Raji (cell line): ENCODE data around the gene FUT9.

ENCODE experiments used
- POLR2A ChIP-seq: IDR thresholded peaks from 2 replicates; pipeline ENCODE4 v1.6.1; 2011; ENCODE audit warnings: low read depth, low read length, control low read depth; ENCODE audit not compliant: insufficient read depth

The FUT9 gene

DNA sequence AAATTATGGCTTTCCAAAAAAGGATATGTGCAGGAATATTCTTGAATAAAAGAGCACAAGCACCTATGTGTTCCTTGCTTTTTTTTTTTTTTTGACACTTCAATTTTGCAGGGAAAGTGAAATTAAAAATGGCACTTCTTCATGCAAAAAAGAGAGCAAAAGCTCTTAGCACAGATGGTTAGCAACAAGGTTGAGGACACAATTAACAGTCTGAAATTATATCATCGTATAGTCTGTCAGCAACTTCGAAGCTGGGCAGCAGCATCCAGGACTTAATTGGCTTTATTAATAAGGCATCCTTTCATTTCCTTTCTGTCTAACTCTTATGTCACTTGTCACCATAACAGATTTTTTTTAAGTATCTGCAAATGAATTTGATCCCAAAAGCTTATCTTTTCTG is 122.6 kb downstream of the FUT9 start:
- no peak for TF ChIP-seq POLR2A

GRCh38 chr6:96142142-96142541 is 126.4 kb downstream of the FUT9 start:
- TF ChIP-seq POLR2A = no peak

GRCh38 chr6:96150431-96150830 is 134.7 kb downstream of the FUT9 start:
- no peak for TF ChIP-seq POLR2A

DNA sequence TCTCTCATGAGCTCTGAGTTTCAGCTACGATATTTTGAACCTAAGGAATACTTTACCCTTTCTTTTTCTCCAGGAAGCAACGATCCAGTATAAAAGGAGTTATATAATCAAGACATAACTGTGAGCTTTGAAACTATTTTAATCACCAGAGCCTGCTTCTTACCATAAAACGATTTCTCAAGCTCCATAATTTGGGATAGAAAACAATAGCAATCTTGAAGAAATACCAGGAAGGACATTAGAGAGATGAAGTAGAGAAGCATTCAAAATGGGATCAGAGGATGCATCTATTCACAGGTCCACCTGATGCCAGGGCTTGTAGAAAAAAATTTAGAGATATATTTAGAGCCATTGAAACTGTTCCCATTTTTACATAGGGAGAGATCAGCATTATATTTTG is 135.9 kb downstream of the FUT9 start:
- TF ChIP-seq POLR2A = no peak

GRCh38 chr6:96152114-96152708 is 136.4 kb downstream of the FUT9 start:
- TF ChIP-seq POLR2A = no peak

- no peak for TF ChIP-seq POLR2A
These were observed 138.0 kb downstream of the FUT9 start for GRCh38 chr6:96153775-96154174.

DNA sequence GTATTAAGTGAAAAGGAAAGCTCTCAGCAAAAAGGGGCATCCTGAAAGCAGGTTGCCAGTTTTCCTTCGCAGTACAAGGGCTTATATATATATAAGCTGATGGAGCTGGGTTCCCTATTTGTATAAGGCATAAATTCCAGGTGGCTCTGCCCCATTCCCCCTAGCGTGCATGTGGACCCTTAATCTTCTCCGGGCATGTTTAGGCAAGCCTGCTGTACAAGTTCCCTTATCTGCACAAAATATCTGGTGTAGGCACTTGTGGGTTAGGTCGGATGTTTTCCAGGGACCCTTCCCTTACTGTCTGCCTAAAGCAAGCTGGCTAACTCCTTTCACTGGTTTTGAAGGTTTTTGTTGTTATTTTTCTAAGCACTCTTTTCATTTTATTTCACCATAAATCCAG is 140.7 kb downstream of the FUT9 start:
- no peak for TF ChIP-seq POLR2A

DNA sequence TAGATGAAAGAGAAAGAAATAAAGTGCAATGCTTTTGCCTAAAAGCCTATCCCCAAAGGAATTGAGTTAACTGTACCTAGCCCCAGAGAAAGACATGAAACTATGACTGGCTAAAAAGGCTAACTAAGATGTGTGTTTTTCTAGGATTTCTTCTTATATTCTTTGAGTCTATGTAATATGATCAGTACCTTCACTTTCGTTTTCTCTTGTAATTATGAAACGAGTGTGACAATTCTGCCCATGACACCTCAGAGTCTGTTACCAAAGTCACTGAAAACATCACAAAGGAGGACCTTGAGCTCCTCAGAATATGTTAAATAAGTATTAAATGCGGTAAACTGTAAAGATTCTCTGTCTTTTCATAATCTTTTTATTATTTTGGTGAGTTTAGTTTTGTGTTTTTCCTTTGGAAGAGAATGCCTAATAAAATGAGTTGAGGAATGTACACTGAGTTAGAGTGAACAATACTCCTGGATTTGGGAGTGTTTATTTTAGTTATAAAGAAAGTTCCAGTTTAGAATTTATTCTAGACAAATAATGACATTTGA is 141.3 kb downstream of the FUT9 start:
- no peak for TF ChIP-seq POLR2A

DNA sequence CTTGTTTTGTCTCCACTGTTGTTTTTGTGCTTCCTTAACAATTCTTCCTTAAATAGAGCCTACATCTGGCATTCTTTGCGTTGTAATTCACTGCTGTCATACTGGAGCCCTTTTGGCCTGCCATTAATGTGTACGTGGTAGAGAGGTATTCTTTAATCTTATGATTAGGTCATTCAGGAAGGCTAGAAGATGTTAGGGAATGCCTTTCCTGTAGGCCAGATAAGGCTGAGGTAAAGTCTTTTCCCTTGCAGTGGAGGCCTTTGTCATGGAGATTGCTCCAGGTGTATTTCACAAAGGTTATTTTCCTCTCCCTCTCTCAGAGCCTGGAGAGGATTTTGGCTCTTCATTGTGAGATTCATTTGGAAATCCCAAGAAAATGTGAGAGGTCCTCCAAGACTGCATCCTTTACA is 146.9 kb downstream of the FUT9 start:
- TF ChIP-seq POLR2A = no peak

DNA sequence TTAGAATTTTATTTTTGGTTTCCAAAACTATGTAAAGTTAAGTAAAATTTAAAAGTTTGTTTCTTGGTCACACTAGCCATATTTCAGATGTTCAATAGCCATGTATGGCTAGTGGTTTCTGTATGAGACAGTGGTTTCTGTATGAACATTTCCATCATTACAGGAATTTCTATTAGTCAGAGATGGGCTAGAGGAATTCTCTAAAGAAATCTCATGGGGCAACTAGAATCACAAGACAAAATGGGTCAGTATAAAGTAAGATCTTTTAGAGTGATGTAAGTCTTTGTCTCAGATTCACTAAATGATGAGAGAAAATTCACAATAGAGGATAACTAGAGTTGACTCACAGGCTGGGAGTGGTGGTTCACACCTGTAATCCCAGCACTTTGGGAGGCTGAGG is 149.0 kb downstream of the FUT9 start:
- no peak for TF ChIP-seq POLR2A

DNA sequence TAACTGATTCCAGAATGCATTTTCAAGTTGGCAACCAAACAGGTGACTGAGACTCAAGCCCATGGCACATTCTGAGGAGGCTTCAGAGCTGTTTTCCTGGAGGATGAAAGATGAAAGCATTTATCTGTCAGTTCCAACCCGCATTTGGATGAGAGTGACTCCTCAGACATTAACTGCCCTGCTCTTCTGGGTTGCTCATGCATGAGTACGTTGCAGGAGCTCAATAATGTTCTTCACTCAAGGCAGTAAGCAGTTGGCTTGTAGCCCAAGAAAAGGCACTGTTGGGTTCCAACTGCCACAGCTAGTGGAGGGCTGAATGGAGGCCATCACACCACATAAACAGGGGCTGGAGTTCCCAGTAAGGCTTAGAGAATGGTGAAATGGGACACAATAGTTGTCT is 155.3 kb downstream of the FUT9 start:
- no peak for TF ChIP-seq POLR2A

DNA sequence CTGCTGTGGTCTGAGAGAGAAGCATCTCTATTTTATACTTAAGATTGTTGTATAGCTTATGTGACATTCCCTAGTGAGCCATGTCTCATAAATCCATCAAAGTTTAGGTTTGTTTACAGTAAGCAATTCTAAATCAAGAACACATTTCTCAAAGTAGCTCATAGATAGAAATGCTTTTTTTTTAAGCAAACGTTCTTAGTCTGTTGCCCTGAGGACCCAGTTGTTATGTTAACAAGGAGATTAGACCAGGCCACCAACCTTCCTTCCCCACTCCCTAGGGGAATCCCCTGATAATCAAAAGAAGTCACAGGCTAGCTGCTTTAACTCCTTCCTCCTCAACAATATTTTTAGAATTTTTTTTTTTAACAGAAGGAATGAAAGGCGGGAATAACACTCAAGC is 169.0 kb downstream of the FUT9 start:
- TF ChIP-seq POLR2A = no peak

GRCh38 chr6:96186094-96186493 is 170.3 kb downstream of the FUT9 start:
- TF ChIP-seq POLR2A = no peak

- no peak for TF ChIP-seq POLR2A
These were observed 170.9 kb downstream of the FUT9 start for GRCh38 chr6:96186516-96187195.

- no peak for TF ChIP-seq POLR2A
These were observed 178.9 kb downstream of the FUT9 start for GRCh38 chr6:96194675-96195074.

GRCh38 chr6:96195272-96195671 is 179.5 kb downstream of the FUT9 start:
- TF ChIP-seq POLR2A = no peak

DNA sequence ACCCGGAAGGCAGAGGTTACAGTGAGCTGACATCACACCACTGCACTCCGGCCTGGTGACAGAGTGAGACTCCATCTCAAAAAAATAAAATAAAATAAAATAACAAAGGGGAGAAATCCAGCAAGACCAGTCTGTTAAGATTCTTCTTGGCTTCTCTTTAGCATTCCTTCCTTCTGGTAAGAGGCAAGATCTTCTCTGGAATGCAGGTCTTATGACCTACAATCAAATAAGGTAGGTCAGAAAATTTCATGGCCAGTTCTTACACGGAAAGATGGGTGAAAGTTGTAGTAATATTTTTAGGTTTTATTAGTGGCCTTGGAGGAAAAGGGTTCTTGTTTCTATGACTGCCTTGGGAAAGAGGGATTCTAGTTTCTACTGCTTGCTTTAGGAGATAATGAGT is 180.9 kb downstream of the FUT9 start:
- no peak for TF ChIP-seq POLR2A
